HEK293 (cell line): Measurements from ENCODE around the gene TSEN54.

Experiments
- CTCF ChIA-PET: fragments of 350-600 bp; formaldehyde crosslinking; extraction: SDS; loops from one replicate; lab custom pipeline; 2021; ENCODE audit warnings: antibody characterized with exemption; lab: Yijun Ruan, JAX
- POLR2A ChIA-PET: fragments of 300-600 bp; formaldehyde crosslinking; extraction: SDS; loops from one replicate; lab custom pipeline; 2020; ENCODE audit warnings: antibody characterized with exemption, inconsistent platforms; lab: Yijun Ruan, JAX
- H3K27ac ChIP-seq: fragments of 200-500 bp; sonication (Bioruptor generic); 2 replicates; pipeline ENCODE4 v1.5.1; 2014; ENCODE audit warnings: low read depth, low read length, control low read depth, inconsistent platforms; ENCODE audit errors: extremely low read depth
- H3K36me3 ChIP-seq, 2 experiments: fragments of 200-500 bp in 1 of 2; sonication (Bioruptor generic) in 1 of 2; 1 replicate in 1 of 2; 2 replicates in 1 of 2; pipeline ENCODE4 v1.5.1; 2014 to 2017; ENCODE audit warnings: inconsistent platforms in 2 of 2, low read length in 2 of 2; ENCODE audit not compliant: control insufficient read depth in 2 of 2, insufficient read depth in 1 of 2
- H3K4me1 ChIP-seq: fragments of 200-500 bp; sonication (Bioruptor generic); 2 replicates; pipeline ENCODE4 v1.5.1; 2014; ENCODE audit warnings: mild to moderate bottlenecking, low read length, inconsistent platforms; ENCODE audit not compliant: control insufficient read depth, insufficient read depth
- H3K4me3 ChIP-seq: 2 replicates; pipeline ENCODE4 v1.5.1; 2011; ENCODE audit warnings: low read depth, mild to moderate bottlenecking, control low read depth, low read length, moderate library complexity
- H3K9me3 ChIP-seq: fragments of 200-500 bp; sonication (Bioruptor generic); 2 replicates; pipeline ENCODE4 v1.5.1; 2014; ENCODE audit warnings: low read depth, low read length, inconsistent platforms; ENCODE audit not compliant: control insufficient read depth, insufficient read depth
- GLIS1 ChIP-seq: fragments of 450-650 bp; formaldehyde crosslinking; IDR thresholded peaks from 2 replicates; pipeline ENCODE4 v1.5.1; 2016; ENCODE audit warnings: missing biosample characterization, missing genetic modification characterization
- HOXA7 ChIP-seq: sonication (generic); formaldehyde crosslinking; IDR thresholded peaks from 2 replicates; pipeline ENCODE4 v1.8.1; 2022; ENCODE audit warnings: missing genetic modification reagents, borderline replicate concordance
- KLF17 ChIP-seq: fragments of 450-650 bp; formaldehyde crosslinking; IDR thresholded peaks from 2 replicates; pipeline ENCODE4 v1.5.1; 2016; ENCODE audit warnings: missing biosample characterization, missing genetic modification characterization
- KLF7 ChIP-seq: fragments of 450-650 bp; formaldehyde crosslinking; IDR thresholded peaks from 2 replicates; pipeline ENCODE4 v1.5.1; 2016; ENCODE audit warnings: missing biosample characterization, missing genetic modification characterization, borderline replicate concordance
- SP7 ChIP-seq: fragments of 450-650 bp; formaldehyde crosslinking; IDR thresholded peaks from 2 replicates; pipeline ENCODE4 v1.5.1; 2016; ENCODE audit warnings: missing biosample characterization, missing genetic modification characterization
- ZBTB11 ChIP-seq: fragments of 450-650 bp; formaldehyde crosslinking; conservative IDR thresholded peaks from 2 replicates; pipeline ENCODE4 v1.5.1; 2016; ENCODE audit warnings: low read depth, missing biosample characterization, missing genetic modification characterization
- ZBTB20 ChIP-seq: fragments of 450-650 bp; formaldehyde crosslinking; IDR thresholded peaks from 2 replicates; pipeline ENCODE4 v1.5.1; 2016; ENCODE audit warnings: missing biosample characterization, missing genetic modification characterization
- ZFHX2 ChIP-seq: fragments of 450-650 bp; formaldehyde crosslinking; conservative IDR thresholded peaks from 2 replicates; pipeline ENCODE4 v1.5.1; 2016; ENCODE audit warnings: missing biosample characterization, missing genetic modification characterization
- ZIC2 ChIP-seq: fragments of 450-650 bp; formaldehyde crosslinking; IDR thresholded peaks from 2 replicates; pipeline ENCODE4 v1.5.1; 2016; ENCODE audit warnings: missing biosample characterization, missing genetic modification characterization
- ZNF174 ChIP-seq: fragments of 450-650 bp; formaldehyde crosslinking; IDR thresholded peaks from 2 replicates; pipeline ENCODE4 v1.5.0; 2017; ENCODE audit warnings: missing biosample characterization, mild to moderate bottlenecking, missing genetic modification characterization
- ZNF223 ChIP-seq: fragments of 450-650 bp; formaldehyde crosslinking; IDR thresholded peaks from 2 replicates; pipeline ENCODE4 v1.5.1; 2016; ENCODE audit warnings: missing biosample characterization, missing genetic modification characterization
- ZNF23 ChIP-seq: fragments of 450-650 bp; formaldehyde crosslinking; IDR thresholded peaks from 2 replicates; pipeline ENCODE4 v1.5.1; 2016; ENCODE audit warnings: missing biosample characterization, missing genetic modification characterization, borderline replicate concordance
- ZNF239 ChIP-seq: fragments of 450-650 bp; formaldehyde crosslinking; IDR thresholded peaks from 2 replicates; pipeline ENCODE4 v1.5.1; 2016; ENCODE audit warnings: missing biosample characterization, missing genetic modification characterization
- ZNF354C ChIP-seq: fragments of 450-650 bp; formaldehyde crosslinking; IDR thresholded peaks from 2 replicates; pipeline ENCODE4 v1.5.1; 2016; ENCODE audit warnings: missing biosample characterization, missing genetic modification characterization, low read depth, borderline replicate concordance
- ZNF416 ChIP-seq: fragments of 450-650 bp; formaldehyde crosslinking; IDR thresholded peaks from 2 replicates; pipeline ENCODE4 v1.5.1; 2016; ENCODE audit warnings: missing biosample characterization, missing genetic modification characterization
- ZNF426 ChIP-seq: fragments of 450-650 bp; formaldehyde crosslinking; IDR thresholded peaks from 2 replicates; pipeline ENCODE4 v1.5.1; 2017; ENCODE audit warnings: missing biosample characterization, missing genetic modification characterization, mild to moderate bottlenecking, inconsistent platforms, moderate library complexity
- ZNF548 ChIP-seq: fragments of 450-650 bp; formaldehyde crosslinking; IDR thresholded peaks from 2 replicates; pipeline ENCODE4 v1.5.1; 2016; ENCODE audit warnings: missing biosample characterization, missing genetic modification characterization
- ZNF549 ChIP-seq: fragments of 450-650 bp; IDR thresholded peaks from 2 replicates; pipeline ENCODE4 v1.5.1; 2018; ENCODE audit warnings: missing biosample characterization, missing genetic modification characterization, mild to moderate bottlenecking, inconsistent platforms, moderate library complexity
- ZNF571 ChIP-seq: fragments of 450-650 bp; formaldehyde crosslinking; IDR thresholded peaks from 2 replicates; pipeline ENCODE4 v1.5.0; 2017; ENCODE audit warnings: missing biosample characterization, missing genetic modification characterization
- ZNF626 ChIP-seq: fragments of 450-650 bp; sonication (Bioruptor Pico); formaldehyde crosslinking; IDR thresholded peaks from 2 replicates; pipeline ENCODE4 v1.5.1; 2018; ENCODE audit warnings: missing biosample characterization, missing genetic modification characterization, inconsistent platforms
- ZNF677 ChIP-seq: fragments of 450-650 bp; IDR thresholded peaks from 2 replicates; pipeline ENCODE4 v1.5.0; 2018; ENCODE audit warnings: missing biosample characterization, mild to moderate bottlenecking, missing genetic modification characterization, moderate library complexity
- ZNF692 ChIP-seq: fragments of 450-650 bp; formaldehyde crosslinking; IDR thresholded peaks from 2 replicates; pipeline ENCODE4 v1.5.1; 2016; ENCODE audit warnings: missing biosample characterization, missing genetic modification characterization
- ZNF707 ChIP-seq: fragments of 450-650 bp; formaldehyde crosslinking; IDR thresholded peaks from 2 replicates; pipeline ENCODE4 v1.5.1; 2016; ENCODE audit warnings: missing biosample characterization, missing genetic modification characterization
- ZSCAN4 ChIP-seq: fragments of 450-650 bp; formaldehyde crosslinking; IDR thresholded peaks from 2 replicates; pipeline ENCODE4 v1.5.1; 2017; ENCODE audit warnings: missing biosample characterization, missing genetic modification characterization

Gene TSEN54

GRCh38 chr17:75474736-75475135 is 41.6 kb upstream of the TSEN54 start:
- POLR2A ChIA-PET: interaction anchor here (2.1 kb wide), 1 partner anchor 19 kb away, joined by 5 read pairs; the partner anchor contains the start of gene TMEM94

GRCh38 chr17:75475144-75475835 is 41.0 kb upstream of the TSEN54 start:
- TF ChIP-seq ZIC2 (peak; percentile 54; the same call in 1 of the 2 replicates), GLIS1 (tag by site-specific recombination) (peak; percentile 81), ZNF707 (no peak), HOXA7 (CRISPR knock-in tag) (no peak), SP7 (no peak)
- POLR2A ChIA-PET: interaction anchor here (2.1 kb wide), 1 partner anchor 19 kb away, joined by 5 read pairs; the partner anchor contains the start of gene TMEM94

More at GRCh38 chr17:75474736-75475135, 41.6 kb upstream of the TSEN54 start:
- H3K27ac ChIP-seq: no peak overlapping the region
- TF ChIP-seq ZNF626 (tag by site-specific recombination): no peak
- TF ChIP-seq ZNF677: peak; percentile 47; the same call in 1 of the 2 replicates
- H3K4me1 ChIP-seq: peaks cover 2% of the 10 kb centered on the region; the same call in 1 of the 2 replicates
- H3K9me3 ChIP-seq: no peaks in the 10 kb centered on the region
- no peak overlapping the region for H3K4me3 ChIP-seq
- peaks cover 0 to 44% of the 10 kb centered on the region in 2 experiments; a peak in 2 of 3 replicates for H3K36me3 ChIP-seq
- CTCF ChIA-PET: interaction anchor here (0.5 to 0.9 kb wide), 3 partner anchors 71 to 152 kb away, joined by 3 to 4 read pairs (median 3); no protein-coding TSS in a partner anchor

GRCh38 chr17:75475851-75476250 is 40.5 kb upstream of the TSEN54 start:
- Histone ChIP-seq H3K9me3 (no peaks in the 10 kb centered on the region), H3K4me3 (no peak overlapping the region), H3K4me1 (peaks cover 2% of the 10 kb centered on the region; the same call in 1 of the 2 replicates), H3K27ac (no peak overlapping the region), H3K36me3 (peaks cover 0 to 44% of the 10 kb centered on the region in 2 experiments; a peak in 2 of 3 replicates)
- CTCF ChIA-PET: interaction anchor here (0.7 to 1.2 kb wide), 2 partner anchors 125 to 311 kb away, joined by 3 read pairs; no protein-coding TSS in a partner anchor
- POLR2A ChIA-PET: interaction anchor here (1.5 kb wide), 1 partner anchor 10 kb away, joined by 5 read pairs; no protein-coding TSS in a partner anchor
- TF ChIP-seq ZNF416 (tag by site-specific recombination) (no peak), ZSCAN4 (tag by site-specific recombination) (no peak), ZNF548 (no peak), ZNF354C (tag by site-specific recombination) (no peak), ZNF239 (tag by site-specific recombination) (no peak), ZNF549 (tag by site-specific recombination) (no peak), KLF17 (tag by site-specific recombination) (no peak), ZNF692 (tag by site-specific recombination) (no peak), ZNF426 (tag by site-specific recombination) (no peak), ZNF571 (no peak), ZFHX2 (tag by site-specific recombination) (no peak), ZNF223 (tag by site-specific recombination) (no peak), ZNF174 (tag by site-specific recombination) (no peak), ZNF23 (no peak), ZBTB20 (tag by site-specific recombination) (no peak), ZBTB11 (tag by site-specific recombination) (no peak), KLF7 (tag by site-specific recombination) (no peak)

More at GRCh38 chr17:75475144-75475835, 41.0 kb upstream of the TSEN54 start:
- H3K27ac ChIP-seq: no peak overlapping the region
- H3K4me3 ChIP-seq: no peak overlapping the region
- peaks cover 2% of the 10 kb centered on the region; the same call in 1 of the 2 replicates for H3K4me1 ChIP-seq
- CTCF ChIA-PET: interaction anchor here (0.5 to 0.9 kb wide), 2 partner anchors 72 to 126 kb away, joined by 3 read pairs; no protein-coding TSS in a partner anchor
- H3K9me3 ChIP-seq: no peaks in the 10 kb centered on the region
- H3K36me3 ChIP-seq: peaks cover 0 to 44% of the 10 kb centered on the region in 2 experiments; a peak in 2 of 3 replicates
